Left kidney (tissue), 2 donors: ENCODE data around the gene UGT2B28. TPM values are rescaled to one million over a fixed set of nuclear protein-coding genes. Genes with fewer than 3 reads are reported as not detected.
"Not testable (repeated sequence)": the region's sequence is repeated elsewhere in the genome, so short reads cannot be mapped to it uniquely, and the experiment has no call there.

Source experiments
- DNase-seq: peaks from one replicate; pipeline ENCODE4 v3.0.0-alpha.2; 2013
- polyA plus RNA-seq: library from polyadenylated mRNA; unstranded; fragments of 120-200 nt; gene quantifications from one replicate; pipeline ENCODE4 v1.2.1, GENCODE V29; 2013; ENCODE audit not compliant: insufficient read length

Gene UGT2B28
- polyA plus RNA-seq, 1 donor = 0.83 TPM

DNA sequence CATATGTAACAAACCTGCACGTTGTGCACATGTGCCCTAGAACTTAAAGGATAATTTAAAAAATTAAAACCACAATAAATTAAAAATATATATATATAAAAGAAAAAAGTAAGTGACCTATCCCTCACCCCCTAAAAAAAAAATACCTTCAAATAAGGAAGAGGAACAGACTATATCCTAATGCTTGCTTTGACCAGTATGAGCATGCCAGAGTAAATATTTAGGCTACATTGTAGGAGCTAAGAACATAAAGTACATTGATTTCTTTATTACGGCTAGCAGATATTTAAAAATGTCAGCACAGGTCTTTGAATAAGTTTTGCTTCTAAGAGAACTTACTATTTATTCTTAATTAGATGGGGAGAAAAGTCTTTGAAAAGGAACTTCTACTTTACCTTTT is 62.8 kb downstream of the UGT2B28 start:
- DNase-seq = not testable (repeated sequence)

DNA sequence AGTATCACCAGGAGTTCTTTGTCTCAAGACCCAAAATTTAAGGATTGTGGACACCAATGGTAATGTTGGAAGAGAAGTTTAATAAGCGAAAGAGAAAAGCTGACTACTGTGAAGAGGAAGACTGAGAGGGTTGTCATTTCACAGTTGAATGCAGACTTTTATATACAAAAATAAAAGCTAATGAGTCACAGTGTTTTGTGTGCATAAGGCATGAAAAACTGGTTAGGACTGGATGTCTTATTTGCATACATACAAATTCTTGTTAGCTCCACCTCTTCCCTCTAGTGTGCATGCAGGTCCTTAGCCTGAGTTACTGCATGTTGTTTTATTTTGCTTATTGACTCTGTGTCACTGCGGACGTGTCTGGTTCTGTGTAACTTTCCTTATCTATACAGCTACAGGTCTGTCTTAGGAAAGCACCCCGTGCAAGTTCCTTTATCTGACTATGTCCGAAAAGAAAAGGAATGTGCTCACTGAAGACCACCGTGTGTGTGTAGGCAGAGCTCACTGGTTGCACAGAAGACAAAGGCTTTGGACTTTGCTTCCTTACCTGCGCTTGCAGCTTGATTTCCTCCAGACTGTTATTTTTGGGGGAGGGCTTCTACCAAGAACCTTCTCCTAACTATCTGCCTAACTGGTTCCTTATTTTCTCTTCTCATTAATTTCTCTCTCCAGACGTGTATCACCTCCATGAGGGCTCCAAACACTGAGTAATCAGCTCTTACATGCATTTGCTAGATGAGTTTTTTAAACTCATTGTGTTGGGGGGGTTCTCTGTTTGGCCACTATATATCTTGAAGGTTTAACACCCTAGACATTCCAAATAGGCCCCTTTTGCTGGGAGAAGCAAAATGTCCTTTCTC is 63.5 kb downstream of the UGT2B28 start:
- DNase-seq = not testable (repeated sequence)

Other genes starting within 250 kb of the UGT2B28 start
- gene UGT2B7, start 184.0 kb upstream of the UGT2B28 start, polyA plus RNA-seq = 74.6 TPM
- gene UGT2B11, start 65.7 kb upstream of the UGT2B28 start, polyA plus RNA-seq = 0.71 TPM
- 0.96 TPM for gene UGT2B4, start 215.4 kb downstream of the UGT2B28 start, polyA plus RNA-seq